ENCODE data around the gene IDH3G. TPM values are rescaled to one million over a fixed set of nuclear protein-coding genes. Genes with fewer than 3 reads are reported as not detected.
A peak's percentile ranks its signal among the peaks of the same experiment; 100 is the strongest.

The IDH3G gene
- total RNA-seq, 6 experiments from 2014 or later: 19.4 to 70.1 (median 27.4) TPM

GRCh38 chrX:153830640-153831428, 36.7 kb upstream of the IDH3G start:
- no peak for ATAC-seq

GRCh38 chrX:153829799-153830639, 35.8 kb upstream of the IDH3G start, which contains the start of gene PDZD4:
PDZD4 (minus strand) TSS chrX:153830544; CDS start chrX:153830298, 246 bp downstream.
- ATAC-seq: no peak
- H3K36me3 ChIP-seq: no peaks in the 10 kb centered on the region
- no peak within 1 kb of the TSS for H3K27ac ChIP-seq
- TF ChIP-seq CTCF (IDR thresholded peaks at IDR 0.05) (no peak), POLR2A (IDR thresholded peaks at IDR 0.05) (no peak)
- no peak for DNase-seq
- H3K9me3 ChIP-seq: no peaks in the 10 kb centered on the region
- intact Hi-C loops (cut with DNase I): no loop called here
- H3K27me3 ChIP-seq: peaks cover 0 to 27% of the 10 kb centered on the region in 2 donors
- no peaks in the 10 kb centered on the region for H3K4me1 ChIP-seq
- WGBS (ENCODE audit: insufficient coverage, low coverage, low lambda C conversion rate, missing lambda C conversion rate): 17% methylated on average over 7 of the region's 97 CpGs
- peak within 1 kb of the TSS; percentile 7 to 31 (median 21) for H3K4me3 ChIP-seq

More at GRCh38 chrX:153830640-153831428, 36.7 kb upstream of the IDH3G start:
- WGBS (ENCODE audit: insufficient coverage, low coverage, low lambda C conversion rate, missing lambda C conversion rate): 23% methylated on average over 3 of the region's 102 CpGs
- H3K4me1 ChIP-seq: no peaks in the 10 kb centered on the region
- H3K27me3 ChIP-seq: peaks cover 0 to 23% of the 10 kb centered on the region in 2 donors
- H3K9me3 ChIP-seq: no peaks in the 10 kb centered on the region
- TF ChIP-seq CTCF (IDR thresholded peaks at IDR 0.05): no peak
- no peak for TF ChIP-seq POLR2A (IDR thresholded peaks at IDR 0.05)
- no peaks in the 10 kb centered on the region for H3K36me3 ChIP-seq
- H3K4me3 ChIP-seq: no peak overlapping the region
- no peak overlapping the region for H3K27ac ChIP-seq
- intact Hi-C loops (cut with DNase I): no loop called here
- DNase-seq: no peak

- intact Hi-C loops (cut with DNase I): no loop called here
- Histone ChIP-seq H3K4me3 (peak overlapping the region in 1 of 3 donors; percentile 31), H3K27ac (no peak overlapping the region), H3K4me1 (no peaks in the 10 kb centered on the region), H3K27me3 (peaks cover 0 to 27% of the 10 kb centered on the region in 2 donors), H3K9me3 (no peaks in the 10 kb centered on the region), H3K36me3 (no peaks in the 10 kb centered on the region)
- ATAC-seq: no peak
- TF ChIP-seq CTCF (IDR thresholded peaks at IDR 0.05) (no peak), POLR2A (IDR thresholded peaks at IDR 0.05) (no peak)
- 40% methylated on average over 2 of the region's 27 CpGs for WGBS (ENCODE audit: insufficient coverage, low coverage, low lambda C conversion rate, missing lambda C conversion rate)
- DNase-seq: no peak
These were observed 35.3 kb upstream of the IDH3G start for GRCh38 chrX:153829549-153829798.

GRCh38 chrX:153828723-153829548, 34.8 kb upstream of the IDH3G start:
- intact Hi-C loops (cut with DNase I): no loop called here
- no peaks in the 10 kb centered on the region for H3K4me1 ChIP-seq
- ATAC-seq (no peak), DNase-seq (no peak)
- H3K9me3 ChIP-seq: no peaks in the 10 kb centered on the region
- no peaks in the 10 kb centered on the region for H3K36me3 ChIP-seq
- peaks cover 0 to 27% of the 10 kb centered on the region in 2 donors for H3K27me3 ChIP-seq
- 15% methylated on average over 19 of the region's 50 CpGs for WGBS (ENCODE audit: insufficient coverage, low coverage, low lambda C conversion rate, missing lambda C conversion rate)
- no peak for TF ChIP-seq POLR2A (IDR thresholded peaks at IDR 0.05)
- TF ChIP-seq CTCF (IDR thresholded peaks at IDR 0.05): no peak
- no peak overlapping the region for H3K27ac ChIP-seq
- H3K4me3 ChIP-seq: peak overlapping the region in 1 of 3 donors; percentile 31
